ENCODE data around the gene RALGAPB.

DNA sequence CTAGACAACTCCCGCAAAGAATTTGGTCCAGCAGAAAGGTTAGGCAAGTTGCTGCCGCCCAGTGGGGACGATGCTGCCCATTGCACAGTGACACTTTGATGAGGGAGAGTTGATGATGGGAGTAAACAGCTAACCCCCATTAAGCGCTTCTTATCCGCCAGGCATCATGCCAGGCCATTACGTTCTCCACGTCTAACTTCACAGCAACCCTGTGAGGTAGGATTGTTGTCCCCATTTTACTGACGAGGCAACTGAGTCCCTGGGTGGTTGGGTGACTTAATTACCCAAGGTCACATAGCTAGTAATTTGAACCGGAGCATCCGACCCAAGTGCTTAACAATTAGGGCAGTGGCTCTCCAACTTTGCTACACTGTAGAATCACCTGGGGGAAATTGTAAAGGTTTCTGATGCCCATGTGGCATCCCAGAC, 738 bp downstream of the RALGAPB start:
- TF ChIP-seq, protein P1, sequence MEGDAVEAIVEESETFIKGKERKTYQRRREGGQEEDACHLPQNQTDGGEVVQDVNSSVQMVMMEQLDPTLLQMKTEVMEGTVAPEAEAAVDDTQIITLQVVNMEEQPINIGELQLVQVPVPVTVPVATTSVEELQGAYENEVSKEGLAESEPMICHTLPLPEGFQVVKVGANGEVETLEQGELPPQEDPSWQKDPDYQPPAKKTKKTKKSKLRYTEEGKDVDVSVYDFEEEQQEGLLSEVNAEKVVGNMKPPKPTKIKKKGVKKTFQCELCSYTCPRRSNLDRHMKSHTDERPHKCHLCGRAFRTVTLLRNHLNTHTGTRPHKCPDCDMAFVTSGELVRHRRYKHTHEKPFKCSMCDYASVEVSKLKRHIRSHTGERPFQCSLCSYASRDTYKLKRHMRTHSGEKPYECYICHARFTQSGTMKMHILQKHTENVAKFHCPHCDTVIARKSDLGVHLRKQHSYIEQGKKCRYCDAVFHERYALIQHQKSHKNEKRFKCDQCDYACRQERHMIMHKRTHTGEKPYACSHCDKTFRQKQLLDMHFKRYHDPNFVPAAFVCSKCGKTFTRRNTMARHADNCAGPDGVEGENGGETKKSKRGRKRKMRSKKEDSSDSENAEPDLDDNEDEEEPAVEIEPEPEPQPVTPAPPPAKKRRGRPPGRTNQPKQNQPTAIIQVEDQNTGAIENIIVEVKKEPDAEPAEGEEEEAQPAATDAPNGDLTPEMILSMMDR (conservative IDR thresholded peaks at IDR 0.05; ENCODE audit: low read length) = no peak
- TF ChIP-seq EZH2phosphoT487 (IDR thresholded peaks at IDR 0.05; ENCODE audit: borderline replicate concordance, low read depth, low read length) = no peak
